Measurements from ENCODE around the gene S100A7A.

The S100A7A gene

GRCh38 chr1:153415850-153416570 is at the start of gene S100A7A:
Gene S100A7A (plus strand): TSS chr1:153416520. CDS start chr1:153418083, 1,563 bp downstream.
- DNase-seq, result no peak

- DNase-seq, result no peak
Observed at GRCh38 chr1:153367090-153367489, 49.2 kb upstream of the S100A7A start.

- DNase-seq, result no peak
Observed at GRCh38 chr1:153368495-153368894, 47.8 kb upstream of the S100A7A start.

GRCh38 chr1:153370146-153370545 is 46.2 kb upstream of the S100A7A start:
- no peak for DNase-seq

- no peak for DNase-seq
Observed at GRCh38 chr1:153371231-153371630, 45.1 kb upstream of the S100A7A start.

- DNase-seq, result no peak
Observed at GRCh38 chr1:153372571-153372970, 43.7 kb upstream of the S100A7A start.

GRCh38 chr1:153374071-153374470 is 42.2 kb upstream of the S100A7A start:
- DNase-seq, result no peak

- DNase-seq, result no peak
Observed at GRCh38 chr1:153375511-153375910, 40.8 kb upstream of the S100A7A start, which contains the start of gene S100A12. Gene S100A12 (minus strand): TSS chr1:153375621. CDS start chr1:153374592, 1,029 bp downstream.

GRCh38 chr1:153379591-153379990 is 36.7 kb upstream of the S100A7A start:
- DNase-seq, result no peak

GRCh38 chr1:153380711-153381110 is 35.6 kb upstream of the S100A7A start:
- DNase-seq, result no peak

GRCh38 chr1:153384958-153385580 is 31.3 kb upstream of the S100A7A start:
- no peak for DNase-seq

GRCh38 chr1:153386500-153386901 is 29.8 kb upstream of the S100A7A start:
- DNase-seq, result no peak

GRCh38 chr1:153387001-153387400 is 29.3 kb upstream of the S100A7A start:
- DNase-seq, result no peak

GRCh38 chr1:153387785-153388184 is 28.5 kb upstream of the S100A7A start:
- DNase-seq, result no peak

GRCh38 chr1:153389401-153389800 is 26.9 kb upstream of the S100A7A start:
- DNase-seq, result no peak

GRCh38 chr1:153389973-153390879 is 26.1 kb upstream of the S100A7A start:
- DNase-seq, result no peak

- no peak for DNase-seq
Observed at GRCh38 chr1:153390938-153391710, 25.2 kb upstream of the S100A7A start, which contains the start of gene S100A8. Gene S100A8 (minus strand): TSS chr1:153391073. CDS start chr1:153390535, 538 bp downstream.

GRCh38 chr1:153392258-153392657 is 24.1 kb upstream of the S100A7A start:
- DNase-seq, result no peak

- DNase-seq, result no peak
Observed at GRCh38 chr1:153392822-153393221, 23.5 kb upstream of the S100A7A start.

GRCh38 chr1:153393926-153394325 is 22.4 kb upstream of the S100A7A start:
- no peak for DNase-seq

- DNase-seq, result no peak
Observed at GRCh38 chr1:153394391-153394790, 21.9 kb upstream of the S100A7A start.

GRCh38 chr1:153395136-153395685 is 21.1 kb upstream of the S100A7A start:
- no peak for DNase-seq

Measured in NCI-H1105 (cell line).